GM21737 (cell line): ENCODE data around the gene DDX47.
A peak's percentile ranks its signal among the peaks of the same experiment; 100 is the strongest.
"Not testable (repeated sequence)": the region's sequence is repeated elsewhere in the genome, so short reads cannot be mapped to it uniquely, and the experiment has no call there.

Experiments used
- ATAC-seq: cut with Tn5 transposase; IDR thresholded peaks from one replicate; pipeline ENCODE4 v1.9.1; 2021; ENCODE audit warnings: mild to moderate bottlenecking, moderate library complexity; ENCODE audit not compliant: unreplicated experiment

Gene DDX47

DNA sequence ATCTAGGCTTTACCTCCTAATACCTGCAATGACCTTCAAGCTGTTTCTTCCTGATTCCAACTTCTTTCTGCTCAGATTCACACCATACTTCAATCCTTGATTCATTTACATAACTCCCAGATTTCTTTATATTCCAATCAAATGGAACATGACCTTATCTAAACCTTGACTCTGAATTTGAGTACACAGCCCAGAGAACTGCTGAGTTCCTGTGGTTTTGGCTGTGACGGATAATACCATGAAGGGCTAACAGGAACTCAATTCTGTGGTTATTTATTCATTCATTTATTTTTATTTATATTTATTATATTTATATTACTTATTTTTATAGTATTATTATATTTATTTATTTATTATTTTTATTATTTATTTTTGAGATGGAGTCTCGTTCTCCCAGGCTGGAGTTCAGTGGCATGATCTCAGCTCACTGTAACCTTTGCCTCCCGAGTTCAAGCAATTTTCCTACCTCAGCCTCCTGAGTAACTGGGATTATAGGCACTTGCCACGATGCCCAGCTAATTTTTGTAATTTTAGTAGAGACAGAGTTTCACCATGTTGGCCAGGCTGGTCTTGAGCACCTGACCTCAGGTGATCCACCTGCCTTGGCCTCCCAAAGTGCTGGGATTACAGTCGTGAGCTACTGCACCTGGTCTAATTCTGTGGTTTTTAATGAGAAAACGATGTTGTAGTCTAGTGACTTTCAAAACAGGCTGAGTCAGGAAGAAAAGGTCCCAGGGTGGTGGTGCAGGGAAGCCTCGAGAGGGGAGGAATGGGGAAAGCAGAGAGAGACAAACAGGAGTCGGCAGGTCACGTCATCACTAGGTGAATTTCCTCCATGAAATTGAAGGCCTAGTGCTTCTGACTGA, 16.0 kb upstream of the DDX47 start:
- ATAC-seq, result no peak

DNA sequence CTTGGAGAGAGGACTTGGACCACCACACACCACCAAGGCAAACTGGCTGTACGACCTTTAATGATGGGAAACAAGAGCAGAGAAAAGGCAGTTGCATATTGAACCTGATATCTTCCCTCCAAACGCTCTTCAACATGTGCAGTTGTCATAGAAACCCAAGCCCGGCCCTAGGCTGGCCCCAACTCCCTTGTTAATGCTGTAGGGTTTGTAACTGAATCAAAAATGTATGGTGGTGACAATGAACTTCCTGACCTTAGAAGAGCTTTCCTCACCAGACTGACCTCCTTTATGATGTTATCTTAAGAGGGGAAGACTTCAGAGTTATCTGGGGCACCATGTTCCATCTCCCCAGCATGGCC, 15.4 kb upstream of the DDX47 start:
- no peak for ATAC-seq

DNA sequence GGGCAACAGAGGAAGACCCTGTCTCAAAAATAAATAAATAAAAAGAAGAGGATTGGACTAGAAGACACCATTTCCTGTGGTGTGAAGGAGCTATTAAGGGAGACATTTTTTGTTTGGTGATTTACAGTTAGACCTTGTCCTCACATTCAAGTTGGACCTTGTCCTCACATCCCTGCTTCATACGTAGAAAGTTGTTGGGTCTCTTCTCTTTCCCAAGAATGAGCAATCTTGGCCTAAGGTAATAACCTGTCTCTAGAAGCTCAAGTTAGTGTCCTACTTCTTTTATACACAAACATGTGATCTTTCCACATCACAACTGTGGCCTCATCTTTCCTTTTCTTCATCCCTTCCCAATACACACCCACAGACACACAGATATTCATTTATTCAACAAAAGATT, 14.7 kb upstream of the DDX47 start:
- no peak for ATAC-seq

DNA sequence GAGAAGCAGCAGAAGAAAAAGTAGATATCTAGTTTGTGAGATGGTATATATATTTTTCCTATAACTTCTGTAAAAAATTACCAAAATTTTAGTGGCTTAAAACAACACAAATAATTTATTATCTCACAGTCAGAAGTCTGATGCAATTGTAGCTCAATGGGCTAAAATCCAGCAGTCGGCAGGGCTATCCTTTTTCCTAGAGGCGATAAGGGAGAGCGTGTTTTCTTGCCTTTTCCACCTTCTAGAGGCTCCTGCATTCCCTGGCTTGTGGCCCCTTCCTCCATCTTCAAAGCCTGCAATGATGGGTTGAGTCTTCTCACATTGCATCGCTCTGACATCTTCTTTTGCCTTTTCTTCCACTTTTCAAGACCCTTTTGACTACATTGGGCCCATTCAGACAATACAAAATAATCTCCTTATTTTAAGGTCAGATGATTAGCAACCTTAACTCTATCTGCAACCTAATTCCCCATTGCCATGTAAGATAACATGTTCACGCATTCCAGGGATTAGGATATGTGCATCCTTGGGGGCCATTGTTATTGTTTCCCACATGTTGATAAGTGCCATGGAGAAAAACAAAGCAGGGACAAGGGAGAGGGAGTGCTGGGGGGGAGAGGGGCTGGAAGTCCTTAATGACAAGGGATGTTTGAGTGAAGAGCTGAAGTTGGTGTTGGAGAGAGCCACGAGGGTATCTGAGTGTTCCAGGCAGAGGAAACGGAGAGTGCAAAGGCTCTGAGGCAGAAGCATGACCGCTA, 13.8 kb upstream of the DDX47 start:
- ATAC-seq, result no peak

DNA sequence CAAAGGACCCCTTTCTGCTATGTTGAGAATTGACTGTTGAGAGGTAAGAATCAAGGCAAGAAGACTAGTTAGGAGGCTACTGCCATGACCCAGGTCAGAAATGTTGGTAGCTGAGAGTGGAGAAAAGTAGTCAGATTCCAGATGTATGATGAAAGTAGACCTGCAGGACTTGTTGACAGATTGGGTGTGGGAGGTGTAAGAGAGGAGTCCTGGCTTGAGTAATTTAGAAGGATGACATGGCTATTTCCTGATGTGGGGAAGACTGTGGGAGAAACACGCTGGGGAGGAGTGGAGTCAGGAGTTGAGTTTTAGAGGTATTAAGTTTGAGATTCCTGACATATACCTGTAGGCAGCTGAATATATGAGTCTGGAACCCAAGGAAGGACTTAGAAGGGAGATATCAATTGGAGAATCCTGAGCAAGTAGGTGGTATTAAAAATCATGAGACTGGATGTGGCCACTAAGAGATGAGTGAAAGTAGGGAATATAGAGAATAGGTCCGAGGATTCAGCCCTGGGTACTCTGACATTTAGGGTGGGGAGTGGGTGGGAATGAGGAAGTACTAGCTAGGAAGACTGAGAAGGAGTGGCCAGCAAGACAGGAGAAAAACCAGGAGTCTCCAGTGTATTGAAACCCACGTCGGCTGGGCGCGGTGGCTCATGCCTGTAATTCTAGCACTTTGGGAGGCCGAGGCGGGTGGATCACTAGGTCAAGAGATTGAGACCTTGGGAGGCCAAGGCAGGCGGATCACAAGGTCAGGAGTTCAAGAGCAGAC, 12.6 kb upstream of the DDX47 start:
- ATAC-seq, result no peak

DNA sequence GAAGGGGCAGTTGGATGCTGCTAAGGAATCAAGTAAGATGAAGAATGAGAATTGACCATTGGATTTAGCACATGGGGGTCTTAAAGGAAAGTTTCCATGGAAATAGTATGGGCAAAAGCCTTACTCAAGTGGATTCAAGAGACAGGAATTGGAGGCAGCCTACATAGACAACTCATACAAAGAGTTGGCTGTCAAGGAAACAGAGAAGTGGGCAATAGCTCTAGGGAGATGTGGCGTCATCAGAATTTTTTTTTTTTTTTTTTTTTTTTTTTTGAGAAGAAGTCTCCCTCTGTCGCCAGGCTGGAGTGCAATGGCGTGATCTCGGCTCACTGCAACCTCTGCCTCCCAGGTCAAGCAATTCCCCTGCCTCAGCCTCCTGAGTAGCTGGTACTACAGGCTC, 11.5 kb upstream of the DDX47 start:
- not testable (repeated sequence) for ATAC-seq

DNA sequence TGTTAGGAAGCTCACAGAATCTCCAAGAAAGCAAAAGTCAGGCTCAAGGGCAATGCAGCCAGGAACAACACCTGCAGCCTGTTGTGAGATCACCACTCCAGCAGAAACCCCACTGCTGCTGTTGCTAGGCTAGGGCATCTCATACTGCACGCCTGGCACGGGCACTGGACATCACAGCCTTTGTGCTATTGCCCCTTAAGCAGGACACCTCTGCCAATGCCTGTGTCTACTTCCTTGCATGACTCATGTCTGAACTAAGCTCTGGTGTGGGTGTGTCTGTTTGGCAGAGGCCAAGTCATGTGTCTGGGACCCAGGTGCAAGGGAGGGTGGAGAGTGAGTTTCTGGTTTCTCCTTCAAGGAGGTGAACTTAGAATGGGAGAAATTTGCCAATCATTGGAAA, 10.0 kb upstream of the DDX47 start:
- peak; percentile 86 for ATAC-seq

DNA sequence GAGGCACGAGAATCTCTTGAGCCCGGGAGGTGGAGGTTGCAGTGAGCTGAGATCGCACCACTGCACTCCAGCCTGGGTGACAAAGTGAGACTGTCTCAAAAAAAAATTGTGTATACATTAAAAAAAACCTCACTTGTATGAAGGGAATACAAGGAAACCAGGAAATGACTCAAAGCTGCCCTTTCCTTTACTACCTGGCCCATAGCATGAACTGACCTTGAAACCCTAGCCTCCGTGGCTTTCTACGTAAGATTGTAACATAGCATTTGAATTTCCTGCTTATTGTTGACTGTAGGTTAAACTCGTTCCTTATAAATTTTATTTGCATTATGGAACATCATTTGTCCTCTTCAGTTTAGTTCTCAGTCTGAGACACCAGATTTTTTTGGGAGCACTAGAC, 9.1 kb upstream of the DDX47 start:
- ATAC-seq, result no peak

DNA sequence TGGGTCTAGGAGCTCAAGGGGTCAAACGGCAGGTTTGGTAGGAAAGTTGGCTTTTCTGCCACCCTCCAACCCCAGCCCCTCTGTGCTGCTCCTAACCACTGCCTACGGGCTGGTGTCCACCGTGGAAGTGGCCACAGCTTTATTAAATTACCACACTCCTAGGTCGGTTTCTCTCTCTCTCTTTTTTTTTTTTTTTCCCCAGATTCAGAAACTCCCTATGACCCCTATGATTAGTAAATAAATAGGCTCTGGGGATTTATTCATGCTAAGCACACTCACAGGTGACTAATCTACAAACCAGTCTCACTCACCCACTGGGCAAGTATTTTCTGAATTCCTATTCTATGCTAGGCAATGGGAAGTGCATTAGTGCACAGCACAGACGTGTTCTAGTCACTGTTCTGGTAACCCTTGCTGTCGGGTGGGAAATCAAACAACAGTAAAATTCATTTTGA, 8.7 kb upstream of the DDX47 start:
- ATAC-seq, result no peak

DNA sequence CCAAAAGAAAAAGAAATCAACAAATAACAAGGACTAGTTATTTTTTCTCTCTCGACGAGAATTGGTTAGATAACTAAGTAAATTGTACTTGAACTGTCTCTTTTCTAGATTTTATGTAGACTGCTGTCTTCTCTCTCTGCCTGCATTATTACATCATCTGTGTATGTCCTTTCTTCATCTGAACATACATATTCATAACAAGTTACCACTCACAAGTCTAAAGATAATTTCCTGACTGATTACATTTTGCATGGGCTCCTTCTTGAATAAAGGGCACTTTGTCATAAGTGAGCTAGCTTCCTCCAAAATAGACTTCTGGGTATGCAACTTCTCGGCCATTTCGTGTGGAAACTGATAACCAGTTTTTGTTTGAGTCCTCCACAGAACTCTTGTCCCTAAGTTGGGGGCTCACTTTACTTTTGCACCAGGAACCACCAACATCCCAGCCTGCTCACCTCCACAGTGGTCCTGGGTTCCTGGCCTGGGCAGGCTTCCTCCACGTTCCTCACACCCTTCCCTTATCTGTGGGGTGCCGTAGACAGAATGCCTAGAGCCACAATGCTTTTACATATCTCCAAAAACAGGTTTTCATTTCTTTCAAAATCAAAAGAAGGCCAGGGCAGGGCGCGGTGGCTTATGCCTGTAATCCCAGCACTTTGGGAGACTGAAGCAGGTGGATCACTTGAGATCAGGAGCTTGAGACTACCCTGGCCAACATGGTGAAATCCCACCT, 6.2 kb upstream of the DDX47 start:
- no peak for ATAC-seq

DNA sequence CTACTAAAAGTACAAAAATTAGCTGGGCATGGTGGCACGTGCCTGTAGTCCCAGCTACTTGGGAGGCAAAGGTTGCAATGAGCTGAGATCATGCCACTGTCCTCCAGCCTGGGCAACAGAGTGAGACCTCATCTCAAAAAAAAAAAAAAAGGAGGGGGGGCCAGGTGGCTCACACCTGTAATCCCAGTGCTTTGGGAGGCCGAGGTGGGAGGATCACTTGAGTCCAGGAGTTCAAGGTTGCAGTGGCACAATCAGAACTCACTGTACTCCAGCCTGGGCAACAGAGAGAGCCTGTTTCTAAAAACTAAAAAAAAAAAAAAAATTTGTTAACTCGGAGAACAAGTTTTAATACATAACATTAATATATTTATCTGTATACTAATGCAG, 5.6 kb upstream of the DDX47 start:
- ATAC-seq, result not testable (repeated sequence)

DNA sequence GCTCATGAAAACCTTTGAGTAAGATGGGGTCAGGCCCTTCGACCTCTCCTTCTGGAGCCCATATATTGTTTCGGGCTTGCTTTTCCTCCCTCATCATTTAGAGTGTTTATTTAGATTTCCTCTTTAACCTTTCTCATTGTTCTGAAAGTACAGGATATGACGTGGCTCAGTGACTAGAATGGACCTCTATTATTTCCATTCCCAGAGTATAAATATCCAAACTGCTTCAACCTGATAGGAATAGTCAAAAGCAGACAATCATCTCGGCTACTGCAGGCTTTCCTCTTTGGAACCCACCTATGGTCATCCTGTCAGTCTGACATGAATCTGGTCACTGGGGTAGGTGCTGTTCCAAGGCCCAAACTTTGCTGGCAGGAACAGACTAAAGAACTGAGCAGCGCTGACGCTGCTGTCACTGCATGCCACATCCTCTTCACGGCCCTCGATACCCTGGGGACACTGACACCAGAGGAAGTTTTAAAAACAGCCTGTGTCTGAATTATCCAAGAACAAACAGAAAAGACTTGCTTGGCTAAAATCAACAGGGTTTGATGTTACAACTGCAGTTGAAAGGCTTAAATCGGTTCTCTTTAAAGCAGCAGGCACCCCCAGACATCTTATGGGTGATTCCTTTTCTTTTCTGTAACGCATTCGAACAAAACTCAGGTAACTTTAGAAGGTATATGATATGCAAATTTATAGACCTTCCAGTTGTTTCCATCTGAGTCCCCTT, 5.0 kb upstream of the DDX47 start:
- ATAC-seq, result peak; percentile 70

DNA sequence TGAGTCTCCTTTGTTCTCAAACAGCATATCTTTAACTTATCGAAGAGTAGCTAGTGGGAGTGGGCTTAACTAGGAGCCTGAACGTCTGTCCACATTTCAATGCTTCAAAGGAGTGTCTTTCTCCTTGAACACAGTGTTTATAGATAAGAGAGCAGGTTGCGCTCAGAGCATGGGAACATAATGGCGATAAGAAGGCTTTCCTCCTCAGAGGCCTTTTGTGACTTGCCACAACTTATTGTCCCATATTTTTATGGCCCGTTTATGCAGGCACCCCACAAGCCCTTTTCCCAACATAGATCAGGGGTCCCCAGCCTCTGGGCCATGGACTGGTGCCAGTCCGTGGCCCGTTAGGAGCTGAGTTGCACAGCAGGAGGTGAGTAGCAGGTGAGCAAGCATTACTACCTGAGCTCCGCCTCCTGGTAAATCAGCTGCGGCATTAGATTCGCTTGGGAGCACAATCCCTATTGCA, 2.6 kb upstream of the DDX47 start:
- ATAC-seq, result no peak

DNA sequence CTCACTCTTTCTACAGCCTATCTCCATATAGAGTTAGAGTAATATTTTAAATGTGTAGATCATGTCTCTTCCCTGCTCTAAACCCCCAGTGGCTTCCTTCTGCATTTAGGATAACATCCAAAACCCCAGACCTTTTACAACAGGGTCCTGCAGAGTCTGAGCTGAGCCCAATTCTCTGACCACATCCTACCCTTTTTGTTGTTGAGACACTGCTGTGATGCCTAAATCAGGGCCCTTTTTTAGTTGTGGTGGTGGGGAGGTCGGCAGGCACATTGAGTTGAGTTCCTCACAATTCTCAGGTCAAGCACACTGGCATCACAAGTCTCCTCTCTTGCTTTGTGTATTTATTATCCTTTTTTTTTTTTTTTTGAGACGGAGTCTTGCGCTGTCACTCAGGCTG, 1.8 kb upstream of the DDX47 start:
- no peak for ATAC-seq

DNA sequence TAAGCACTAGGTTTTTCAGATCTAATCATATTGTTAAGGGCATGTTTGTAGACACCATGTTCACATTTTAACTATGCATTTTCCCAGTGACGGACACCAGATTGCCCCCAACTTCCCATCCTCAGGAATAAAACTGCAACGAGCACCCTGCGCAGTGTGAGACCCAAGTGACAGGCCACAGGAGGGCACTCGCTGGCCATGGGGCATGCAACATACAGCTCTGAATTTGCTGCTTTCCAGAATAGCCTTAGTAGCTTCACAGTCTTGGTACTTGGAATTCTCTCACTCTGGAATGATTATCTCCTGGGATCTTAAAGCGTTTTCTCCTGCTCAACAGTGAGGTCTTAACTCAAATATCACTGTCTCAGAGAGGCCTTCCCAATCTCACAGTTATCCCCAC, 972 bp upstream of the DDX47 start:
- ATAC-seq, result no peak

DNA sequence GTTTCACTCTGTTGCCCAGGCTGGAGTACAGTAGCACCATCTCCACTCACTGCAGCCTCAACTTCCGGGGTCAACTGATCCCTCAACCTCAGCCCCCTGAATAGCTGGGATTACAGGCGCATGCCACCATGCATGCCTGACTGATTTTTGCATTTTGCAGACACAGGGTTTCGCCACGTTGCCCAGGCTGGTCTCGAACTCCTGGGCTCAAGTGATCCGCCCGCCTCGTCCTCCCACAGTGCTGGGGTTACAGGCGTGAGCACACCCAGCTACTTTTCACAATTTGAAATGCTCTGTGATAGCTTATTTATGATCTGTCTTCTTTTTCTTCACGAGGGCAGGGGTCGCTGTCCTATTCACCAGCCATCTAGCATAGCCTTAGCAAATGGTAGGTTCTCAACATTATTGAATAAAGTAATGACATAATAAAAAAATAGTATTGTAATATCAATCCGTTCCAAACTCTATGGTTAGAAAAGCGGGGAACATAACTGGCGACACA, 477 bp upstream of the DDX47 start:
- ATAC-seq, result no peak

DNA sequence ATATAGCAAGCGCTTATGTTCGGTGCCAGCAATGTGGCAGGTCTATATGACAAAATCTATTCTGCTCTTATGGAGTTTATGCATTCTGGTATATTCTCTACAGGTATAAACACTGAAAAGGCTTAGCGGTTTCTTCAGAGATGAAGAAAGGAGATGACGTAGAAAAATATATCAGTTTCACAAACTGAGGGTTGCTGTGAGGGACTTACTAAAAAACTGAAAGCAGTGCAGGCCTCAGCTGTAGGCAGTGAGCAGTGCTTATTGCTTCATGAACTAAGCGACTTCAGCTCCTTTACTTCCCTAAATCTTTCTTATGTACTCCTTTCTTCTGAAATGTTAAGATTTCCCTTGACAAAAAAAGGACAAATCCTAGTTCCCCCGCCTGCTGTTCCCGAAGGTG, 4.5 kb downstream of the DDX47 start:
- no peak for ATAC-seq

DNA sequence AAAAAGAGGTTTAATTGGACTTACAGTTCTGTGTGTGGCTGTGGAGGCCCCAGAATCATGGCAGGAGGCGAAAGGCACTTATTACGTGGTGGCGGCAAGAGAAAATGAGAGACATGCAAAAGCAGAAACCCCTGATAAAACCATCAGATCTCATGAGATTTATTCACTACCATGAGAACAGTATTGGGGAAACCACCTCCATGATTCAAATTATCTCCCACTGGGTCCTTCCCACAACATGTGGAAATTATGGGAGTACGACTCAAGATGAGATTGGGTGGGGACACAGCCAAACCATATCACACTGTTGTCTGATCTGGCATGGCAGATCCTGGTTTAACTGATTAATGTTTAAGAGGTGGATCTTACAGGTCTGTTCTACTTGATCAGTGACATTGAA, 5.6 kb downstream of the DDX47 start:
- ATAC-seq, result no peak

DNA sequence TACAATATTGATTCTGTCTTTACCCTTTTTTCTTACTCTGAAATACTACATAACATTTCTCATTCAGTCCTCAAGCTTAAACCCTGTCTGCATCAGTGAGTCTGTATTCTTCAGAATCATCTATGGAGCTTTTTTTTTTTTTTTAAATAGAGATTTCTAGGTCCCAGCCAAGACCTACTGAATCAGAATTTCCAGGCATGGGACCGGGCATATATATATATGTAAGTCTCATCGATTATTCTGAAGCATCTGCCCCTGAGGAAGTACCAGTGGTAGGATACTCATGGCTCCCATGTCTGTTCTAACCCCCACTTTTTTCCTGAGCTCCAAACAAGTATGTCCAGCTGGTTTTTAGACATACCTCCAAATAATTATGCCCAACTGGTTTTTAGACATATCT, 6.1 kb downstream of the DDX47 start:
- ATAC-seq, result no peak

DNA sequence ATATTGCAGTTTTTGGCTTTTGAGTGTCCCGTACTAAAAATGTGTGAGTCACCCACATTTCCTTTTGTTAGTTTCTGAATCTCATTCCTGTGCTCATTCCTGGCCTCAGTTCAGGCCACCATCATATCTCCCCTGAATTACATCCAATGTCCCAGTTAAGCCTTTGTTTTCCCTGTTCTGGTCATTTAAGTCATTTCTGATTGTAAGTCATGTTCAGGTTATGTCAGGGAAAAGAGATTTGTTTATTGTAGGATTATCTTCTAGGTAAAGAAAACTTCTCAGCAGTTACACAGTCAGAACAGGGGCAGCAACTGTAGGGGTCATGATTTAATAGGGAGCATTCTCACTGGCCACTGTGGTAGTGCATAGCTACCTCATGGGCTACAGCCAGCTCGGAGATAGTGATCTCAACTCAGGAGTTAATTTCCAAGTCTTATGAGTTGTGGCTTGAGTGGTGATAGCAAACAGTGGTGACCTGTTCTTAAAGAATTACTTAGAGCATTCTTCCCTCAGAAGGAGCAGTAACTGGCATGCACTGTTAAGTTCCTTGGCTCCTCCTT, 6.7 kb downstream of the DDX47 start:
- ATAC-seq, result no peak
